ENCODE results near the gene MYOM1.

MYOM1 gene

DNA sequence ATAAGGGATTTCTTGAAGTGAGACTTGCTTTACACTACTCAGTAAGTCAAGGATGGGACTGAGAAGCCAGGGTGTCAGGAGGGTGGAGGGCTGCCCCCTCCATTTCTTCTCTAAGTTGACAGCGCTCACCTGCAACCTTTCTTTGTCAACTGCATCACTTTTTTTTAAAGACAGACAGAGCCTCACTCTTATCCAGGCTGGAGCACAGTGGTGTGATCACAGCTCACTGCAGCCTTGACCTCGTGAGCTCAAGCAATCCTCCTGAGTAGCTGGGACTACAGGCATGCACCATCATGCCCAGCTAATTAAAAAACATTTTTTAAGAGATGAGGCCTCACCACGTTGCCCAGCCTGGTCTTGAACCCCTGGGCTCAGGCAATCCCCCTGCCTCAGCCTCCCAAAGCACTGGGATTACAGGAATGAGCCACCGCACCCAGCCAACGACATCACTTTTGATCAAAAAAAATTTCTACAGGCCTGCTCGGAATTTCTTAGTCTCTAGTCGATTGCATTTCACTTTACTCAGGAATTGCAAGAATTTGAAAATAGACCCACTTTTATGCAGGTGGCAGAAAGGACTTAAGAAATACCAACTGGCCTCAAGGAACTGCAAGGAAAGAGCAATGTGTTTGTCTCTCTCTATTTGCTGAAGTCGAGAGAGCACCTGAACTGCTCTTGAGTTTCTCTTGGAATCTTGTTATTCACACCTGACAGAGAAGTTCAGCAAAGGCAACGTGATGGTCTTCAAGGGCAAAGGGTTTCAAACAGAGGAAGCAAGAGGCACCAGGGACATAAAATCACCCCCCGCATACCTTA lies 101.4 kb downstream of the MYOM1 start:
- ChIA-PET POLR2A (no interaction called here), CTCF (no interaction called here)
- no peak for TF ChIP-seq SP1 (IDR thresholded peaks at IDR 0.05)
- no peak for TF ChIP-seq BHLHE40 (IDR thresholded peaks at IDR 0.05; ENCODE audit: borderline replicate concordance)
- TF ChIP-seq FOXK2 (IDR thresholded peaks at IDR 0.05): no peak
- TF ChIP-seq L3MBTL2 (conservative IDR thresholded peaks at IDR 0.05): no peak
- TF ChIP-seq ZNF384 (IDR thresholded peaks at IDR 0.05): no peak
- no peak for TF ChIP-seq NFRKB (IDR thresholded peaks at IDR 0.05)
- TF ChIP-seq, protein P1, sequence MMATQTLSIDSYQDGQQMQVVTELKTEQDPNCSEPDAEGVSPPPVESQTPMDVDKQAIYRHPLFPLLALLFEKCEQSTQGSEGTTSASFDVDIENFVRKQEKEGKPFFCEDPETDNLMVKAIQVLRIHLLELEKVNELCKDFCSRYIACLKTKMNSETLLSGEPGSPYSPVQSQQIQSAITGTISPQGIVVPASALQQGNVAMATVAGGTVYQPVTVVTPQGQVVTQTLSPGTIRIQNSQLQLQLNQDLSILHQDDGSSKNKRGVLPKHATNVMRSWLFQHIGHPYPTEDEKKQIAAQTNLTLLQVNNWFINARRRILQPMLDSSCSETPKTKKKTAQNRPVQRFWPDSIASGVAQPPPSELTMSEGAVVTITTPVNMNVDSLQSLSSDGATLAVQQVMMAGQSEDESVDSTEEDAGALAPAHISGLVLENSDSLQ (IDR thresholded peaks at IDR 0.05): no peak
- TF ChIP-seq ARNT (IDR thresholded peaks at IDR 0.05): no peak
- no peak for TF ChIP-seq FOXA1 (IDR thresholded peaks at IDR 0.05)
- no peak for TF ChIP-seq LEF1 (IDR thresholded peaks at IDR 0.05; ENCODE audit: borderline replicate concordance)
- TF ChIP-seq CTBP1 (IDR thresholded peaks at IDR 0.05; ENCODE audit: borderline replicate concordance): no peak
- TF ChIP-seq FOXM1 (IDR thresholded peaks at IDR 0.05; ENCODE audit: borderline replicate concordance): no peak
- TF ChIP-seq TARDBP (IDR thresholded peaks at IDR 0.05): no peak
- no peak for DNase-seq (ENCODE audit: extremely low spot score)

DNA sequence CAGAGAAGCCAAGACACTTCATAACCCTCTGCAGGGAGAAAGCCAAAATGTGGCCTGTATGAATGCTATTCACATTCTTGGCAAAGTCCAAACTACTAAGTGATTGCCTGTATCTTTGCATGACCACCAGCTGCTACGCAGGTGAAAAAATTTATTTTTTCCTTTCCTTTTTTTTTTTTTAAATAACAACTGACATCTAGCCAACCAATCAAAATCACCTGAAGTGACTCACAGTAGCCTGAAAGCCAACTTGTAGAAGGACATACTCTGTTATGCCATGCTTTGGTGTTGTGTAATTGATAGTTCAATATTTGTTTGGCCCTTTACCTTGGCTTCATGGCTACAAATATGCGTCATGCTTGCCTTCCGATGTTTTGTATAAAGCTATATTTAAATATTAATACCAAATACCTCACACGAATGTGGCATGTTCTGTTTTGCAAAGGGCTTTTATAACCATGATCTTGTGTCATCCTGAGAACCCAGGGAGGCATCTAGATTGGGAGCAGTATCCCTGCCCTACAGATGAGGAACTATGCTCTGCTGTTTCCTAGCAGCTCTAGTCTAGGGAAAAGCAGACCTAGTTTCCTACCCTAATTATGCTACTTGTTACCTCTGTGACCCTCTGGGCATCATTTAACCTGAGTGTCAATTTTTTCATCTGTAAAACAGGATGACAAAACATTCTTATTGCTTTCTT lies 102.1 kb downstream of the MYOM1 start:
- no peak for TF ChIP-seq NFRKB (IDR thresholded peaks at IDR 0.05)
- no peak for TF ChIP-seq FOXM1 (IDR thresholded peaks at IDR 0.05; ENCODE audit: borderline replicate concordance)
- TF ChIP-seq ZNF384 (IDR thresholded peaks at IDR 0.05): no peak
- no peak for TF ChIP-seq LEF1 (IDR thresholded peaks at IDR 0.05; ENCODE audit: borderline replicate concordance)
- TF ChIP-seq ARNT (IDR thresholded peaks at IDR 0.05): no peak
- POLR2A ChIA-PET: no interaction called here
- DNase-seq (ENCODE audit: extremely low spot score): no peak
- CTCF ChIA-PET: interaction anchor here (0.7 kb wide), 1 partner anchor 41 kb away, joined by 3 read pairs; no protein-coding TSS in a partner anchor

DNA sequence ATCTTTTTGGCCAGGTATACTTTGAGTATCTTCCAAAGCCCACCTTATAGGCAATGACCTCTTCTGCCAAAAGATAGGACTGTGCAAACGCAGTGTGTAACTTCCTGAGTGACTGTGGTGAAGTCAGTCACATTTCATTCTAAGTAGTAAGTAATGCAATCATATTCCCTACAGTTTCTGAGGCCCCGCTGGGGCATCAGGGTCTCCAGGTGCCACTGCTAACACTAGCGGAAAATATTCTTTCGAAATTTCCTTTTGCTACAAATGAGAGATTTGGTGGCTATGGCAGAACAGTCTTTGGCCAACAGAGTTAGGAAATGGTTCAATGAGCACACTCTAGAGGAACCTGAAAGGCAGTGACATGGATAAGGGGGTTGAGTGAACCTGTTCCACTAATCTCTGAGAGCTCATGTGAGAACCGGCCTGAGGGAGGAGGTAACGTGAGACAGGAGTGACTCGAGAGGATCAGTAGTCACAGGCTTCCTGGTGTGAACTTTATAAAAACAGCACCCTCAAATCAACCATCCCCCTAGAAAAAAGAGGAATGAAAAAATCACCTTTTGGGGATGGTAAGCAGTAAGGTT lies 104.2 kb downstream of the MYOM1 start:
- POLR2A ChIA-PET: no interaction called here
- CTCF ChIA-PET: no interaction called here
- no peak for DNase-seq (ENCODE audit: extremely low spot score)
- TF ChIP-seq SUZ12 (IDR thresholded peaks at IDR 0.05): no peak

DNA sequence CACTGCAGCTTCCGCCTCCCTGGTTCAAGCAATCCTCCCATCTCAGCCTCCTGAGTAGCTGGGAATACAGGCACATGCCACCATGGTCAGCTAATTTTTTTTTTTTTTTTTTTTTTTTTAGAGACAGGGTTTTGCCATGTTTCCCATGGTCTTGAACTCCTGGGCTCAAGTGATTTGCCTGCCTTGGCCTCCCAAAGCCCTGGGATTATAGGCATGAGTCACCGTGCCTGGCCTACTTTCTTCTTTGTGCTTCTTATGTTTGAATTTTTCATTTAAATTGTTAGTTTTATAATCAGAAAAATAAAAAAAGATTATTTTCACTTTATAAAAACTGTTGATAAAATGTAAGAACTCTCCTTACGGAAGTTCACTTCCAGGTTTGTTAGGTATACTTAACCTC lies 105.3 kb downstream of the MYOM1 start:
- POLR2A ChIA-PET: no interaction called here
- CTCF ChIA-PET: no interaction called here

DNA sequence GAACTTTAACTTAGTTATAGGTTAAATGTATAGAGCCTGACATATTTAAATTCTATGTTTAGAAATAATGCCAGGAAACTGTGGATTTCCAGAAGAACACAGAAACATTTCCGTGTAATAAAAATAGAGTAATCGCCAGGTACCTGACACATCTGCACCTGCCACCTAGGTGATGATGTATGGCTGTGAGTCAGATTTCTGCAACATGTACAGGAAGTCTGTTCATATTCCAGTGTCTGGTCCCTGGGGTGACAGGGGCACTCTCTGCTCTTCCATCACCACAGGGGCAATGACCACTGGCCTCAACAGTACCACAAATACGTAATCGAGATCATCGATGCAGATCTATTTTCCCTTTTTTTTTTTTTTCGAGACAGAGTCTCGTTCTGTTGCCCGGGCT lies 105.7 kb downstream of the MYOM1 start:
- TF ChIP-seq HDGF (IDR thresholded peaks at IDR 0.05; ENCODE audit: borderline replicate concordance) (no peak), TARDBP (IDR thresholded peaks at IDR 0.05) (no peak), FOXK2 (IDR thresholded peaks at IDR 0.05) (no peak), ARNT (IDR thresholded peaks at IDR 0.05) (no peak), FOXA1 (IDR thresholded peaks at IDR 0.05) (no peak)

More for the DNA sequence above, 105.3 kb downstream of the MYOM1 start:
- no peak for DNase-seq (ENCODE audit: extremely low spot score)
- no peak for TF ChIP-seq CTBP1 (IDR thresholded peaks at IDR 0.05; ENCODE audit: borderline replicate concordance)
- no peak for TF ChIP-seq BHLHE40 (IDR thresholded peaks at IDR 0.05; ENCODE audit: borderline replicate concordance)
- TF ChIP-seq ZNF384 (IDR thresholded peaks at IDR 0.05): no peak
- TF ChIP-seq FOXK2 (IDR thresholded peaks at IDR 0.05): no peak
- no peak for TF ChIP-seq TARDBP (IDR thresholded peaks at IDR 0.05)
- TF ChIP-seq NFRKB (IDR thresholded peaks at IDR 0.05): no peak
- TF ChIP-seq HDGF (IDR thresholded peaks at IDR 0.05; ENCODE audit: borderline replicate concordance): no peak
- no peak for TF ChIP-seq L3MBTL2 (conservative IDR thresholded peaks at IDR 0.05)
- TF ChIP-seq FOXA1 (IDR thresholded peaks at IDR 0.05): no peak
- no peak for TF ChIP-seq ELF4 (IDR thresholded peaks at IDR 0.05)
- TF ChIP-seq, protein P1 (IDR thresholded peaks at IDR 0.05): no peak
- no peak for TF ChIP-seq SP1 (IDR thresholded peaks at IDR 0.05)
- TF ChIP-seq ARNT (IDR thresholded peaks at IDR 0.05): no peak
- no peak for TF ChIP-seq LEF1 (IDR thresholded peaks at IDR 0.05; ENCODE audit: borderline replicate concordance)
- no peak for TF ChIP-seq SUZ12 (IDR thresholded peaks at IDR 0.05)
- TF ChIP-seq FOXM1 (IDR thresholded peaks at IDR 0.05; ENCODE audit: borderline replicate concordance): no peak

DNA sequence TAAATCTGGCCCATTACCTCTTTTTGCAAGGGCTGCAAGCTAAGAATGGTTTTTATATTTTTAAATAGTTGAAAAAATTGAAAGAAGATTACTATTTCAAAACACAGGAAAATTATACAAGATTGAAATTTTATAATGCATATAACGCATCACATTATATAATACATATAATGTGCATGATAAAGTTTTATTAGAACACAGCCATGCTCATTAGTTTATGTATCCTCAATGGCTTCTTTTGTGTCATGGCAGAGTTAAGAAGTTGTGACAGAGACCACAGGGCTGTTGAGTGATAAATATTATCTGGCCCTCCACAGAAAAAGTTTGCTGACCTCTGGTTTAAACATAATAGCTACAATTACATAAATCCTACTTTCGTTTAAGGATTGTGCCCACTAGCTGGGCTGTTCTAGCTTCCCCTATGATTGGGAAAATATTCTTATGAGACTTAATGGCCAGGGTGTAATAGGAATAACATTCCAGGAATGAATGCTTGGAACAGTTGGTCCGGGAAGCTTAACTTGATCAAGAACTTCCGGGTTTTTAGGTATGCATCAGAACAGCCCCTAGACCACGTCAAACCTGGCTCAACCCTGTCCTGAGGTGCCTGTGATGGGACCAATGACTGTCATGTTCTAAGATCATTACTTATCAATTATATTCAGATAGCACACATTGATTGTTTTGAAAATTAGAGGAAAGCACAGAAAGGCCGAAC lies 108.1 kb downstream of the MYOM1 start:
- DNase-seq (ENCODE audit: extremely low spot score): no peak
- ChIA-PET POLR2A (no interaction called here), CTCF (no interaction called here)
- TF ChIP-seq SUZ12 (IDR thresholded peaks at IDR 0.05) (no peak), ZNF384 (IDR thresholded peaks at IDR 0.05) (no peak), FOXM1 (IDR thresholded peaks at IDR 0.05; ENCODE audit: borderline replicate concordance) (no peak), BHLHE40 (IDR thresholded peaks at IDR 0.05; ENCODE audit: borderline replicate concordance) (no peak), FOXA1 (IDR thresholded peaks at IDR 0.05) (no peak), SP1 (IDR thresholded peaks at IDR 0.05) (no peak), TARDBP (IDR thresholded peaks at IDR 0.05) (no peak), ELF4 (IDR thresholded peaks at IDR 0.05) (no peak), HDGF (IDR thresholded peaks at IDR 0.05; ENCODE audit: borderline replicate concordance) (no peak), L3MBTL2 (conservative IDR thresholded peaks at IDR 0.05) (no peak), LEF1 (IDR thresholded peaks at IDR 0.05; ENCODE audit: borderline replicate concordance) (no peak), CTBP1 (IDR thresholded peaks at IDR 0.05; ENCODE audit: borderline replicate concordance) (no peak)
- TF ChIP-seq, protein P1 (IDR thresholded peaks at IDR 0.05): no peak

More for the DNA sequence above, 105.7 kb downstream of the MYOM1 start:
- DNase-seq (ENCODE audit: extremely low spot score): no peak
- ChIA-PET CTCF (no interaction called here), POLR2A (no interaction called here)
